Brain pericyte (primary cell): ENCODE data around the gene C1QL2.

Source experiments
- DNase-seq: peaks from one replicate; pipeline ENCODE4 v3.0.0-alpha.2; 2012; ENCODE audit warnings: low read depth, low spot score

The C1QL2 gene

DNA sequence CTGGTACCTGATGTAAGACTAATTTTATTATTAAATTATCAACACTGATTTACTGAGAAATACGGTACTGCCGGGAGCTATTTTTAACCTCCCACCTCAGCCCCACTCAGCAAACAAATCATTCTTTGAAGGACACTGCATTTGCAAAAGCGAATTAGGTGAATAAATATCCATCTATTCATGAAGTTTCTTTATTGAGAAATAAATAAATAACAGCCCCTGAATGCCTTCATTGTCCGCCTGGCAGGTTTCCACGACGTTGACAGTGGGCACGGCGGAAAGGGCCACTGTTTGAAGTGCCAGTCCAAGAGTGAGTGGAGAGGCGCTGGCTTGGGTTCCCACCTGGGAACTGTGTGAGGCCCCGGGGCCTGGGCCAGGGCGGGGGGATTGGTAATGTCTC, 15.7 kb downstream of the C1QL2 start:
- no peak for DNase-seq

DNA sequence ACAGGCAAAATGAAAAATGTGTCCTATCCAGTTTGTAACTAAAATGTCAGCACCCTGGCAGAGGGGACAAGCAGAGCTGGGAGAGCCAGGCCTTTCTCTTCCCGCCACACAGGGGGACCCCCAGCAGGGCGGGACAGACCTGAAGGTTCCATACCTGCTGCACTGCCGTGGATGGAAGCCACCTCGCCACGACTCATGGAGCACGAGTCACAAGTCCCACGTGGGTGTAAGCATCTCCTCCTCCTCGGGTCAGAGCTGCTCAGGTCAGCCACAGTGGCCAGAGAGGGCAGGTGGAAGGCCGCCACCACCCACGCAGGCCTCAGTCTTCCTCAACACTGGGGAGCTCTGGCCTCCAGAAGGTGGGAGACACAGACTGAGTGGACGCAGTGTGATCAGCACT, 21.0 kb downstream of the C1QL2 start:
- DNase-seq: no peak

GRCh38 chr2:119136872-119137271, 21.7 kb downstream of the C1QL2 start:
- no peak for DNase-seq

DNA sequence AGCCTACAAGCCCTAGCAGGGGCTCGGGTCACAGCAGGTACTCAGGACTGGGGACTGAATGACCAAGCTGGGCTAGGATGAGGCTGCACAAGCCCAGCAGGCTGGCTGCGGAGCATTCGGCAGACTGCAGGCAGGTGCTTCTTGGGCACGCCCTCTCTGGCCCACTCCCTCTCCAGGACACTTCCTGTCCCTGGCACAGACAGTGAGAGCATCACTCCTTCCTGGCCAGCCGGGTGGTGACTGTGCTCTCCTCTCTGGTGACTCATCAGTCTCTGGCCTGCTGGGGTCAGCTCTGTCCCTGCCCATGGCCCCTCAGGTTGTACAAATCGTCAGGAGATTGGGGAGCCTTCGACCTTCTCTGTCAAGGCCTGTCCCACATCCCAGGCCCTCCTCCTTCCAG, 22.5 kb downstream of the C1QL2 start:
- no peak for DNase-seq

- DNase-seq: no peak
These were observed 23.8 kb downstream of the C1QL2 start for GRCh38 chr2:119134775-119135174.

GRCh38 chr2:119126650-119127049, 31.9 kb downstream of the C1QL2 start:
- DNase-seq: no peak

DNA sequence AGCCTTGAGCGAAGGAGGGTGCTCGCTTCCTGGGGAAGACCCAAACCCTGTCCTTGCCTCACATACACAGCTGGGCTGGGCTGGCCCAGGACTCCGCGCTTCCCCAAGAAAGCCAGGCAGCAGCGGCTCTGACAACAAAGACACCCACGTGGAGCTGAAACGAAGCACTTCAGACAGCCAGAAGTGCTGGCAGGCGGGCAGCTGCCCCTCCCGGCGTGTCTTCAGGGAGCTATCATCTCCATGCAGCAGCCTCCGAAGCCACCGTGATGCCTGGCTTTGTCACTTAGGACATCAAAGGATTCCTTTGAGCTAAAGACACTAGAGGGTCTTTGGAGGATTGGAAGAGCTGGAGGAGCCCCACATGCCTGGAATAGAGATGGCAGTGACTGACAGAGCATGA, 35.2 kb downstream of the C1QL2 start:
- no peak for DNase-seq

DNA sequence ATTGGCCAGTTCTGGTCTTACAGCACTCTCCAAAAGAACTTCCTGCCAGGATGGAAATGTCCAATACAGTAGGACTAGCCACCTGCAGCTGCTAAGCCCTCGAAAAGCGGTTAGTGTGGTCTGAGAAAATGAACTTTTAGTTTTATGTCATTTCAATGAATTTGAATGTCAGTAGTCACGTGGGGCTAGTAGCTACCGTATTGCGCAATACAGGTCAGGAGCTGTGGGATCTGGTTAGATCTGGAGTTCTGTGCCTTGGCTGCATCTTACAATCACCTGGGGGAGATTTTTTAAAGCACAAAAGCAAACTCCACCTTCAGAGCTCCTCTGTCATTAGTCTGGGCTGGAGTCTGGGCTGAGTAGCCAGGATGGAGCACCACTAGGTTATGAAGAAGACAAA, 35.9 kb downstream of the C1QL2 start:
- no peak for DNase-seq

GRCh38 chr2:119119999-119120756, 38.4 kb downstream of the C1QL2 start:
- no peak for DNase-seq

DNA sequence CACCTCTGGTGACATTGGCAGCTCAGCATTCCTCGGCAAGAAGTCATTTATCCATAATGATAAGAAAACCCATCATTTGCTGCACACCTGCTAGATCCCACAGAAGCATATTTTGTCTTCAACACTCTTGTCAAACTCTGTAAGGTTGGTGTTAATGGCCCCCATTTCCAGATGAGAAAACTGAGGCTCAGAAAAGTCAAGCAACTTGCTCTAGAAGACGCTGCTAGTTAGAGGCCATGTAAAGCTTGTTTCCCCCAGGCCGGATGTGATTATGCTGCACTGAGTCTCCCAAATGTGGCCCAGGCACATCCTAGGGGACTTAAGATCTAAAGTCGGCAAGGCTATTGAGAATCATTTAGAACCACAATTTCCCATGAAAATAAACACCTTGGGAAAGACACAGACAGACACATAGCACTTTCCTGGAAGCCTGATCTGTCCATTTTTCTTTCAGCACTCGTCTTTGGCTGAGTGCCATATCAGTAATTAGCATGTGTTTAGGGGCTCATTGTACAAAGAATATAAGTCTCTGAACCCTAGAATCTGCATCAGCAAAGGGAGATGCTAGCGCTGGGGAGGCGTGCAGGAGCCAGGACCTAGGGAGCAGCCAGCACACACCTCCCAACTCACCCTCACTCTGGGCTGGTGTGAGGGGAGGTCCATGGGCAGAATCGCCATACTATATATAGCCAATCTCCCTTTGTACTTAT, 39.3 kb downstream of the C1QL2 start:
- DNase-seq: no peak

- DNase-seq: no peak
These were observed 40.4 kb downstream of the C1QL2 start for GRCh38 chr2:119117891-119118882.

- no peak for DNase-seq
These were observed 41.1 kb downstream of the C1QL2 start for GRCh38 chr2:119117408-119117807.

DNA sequence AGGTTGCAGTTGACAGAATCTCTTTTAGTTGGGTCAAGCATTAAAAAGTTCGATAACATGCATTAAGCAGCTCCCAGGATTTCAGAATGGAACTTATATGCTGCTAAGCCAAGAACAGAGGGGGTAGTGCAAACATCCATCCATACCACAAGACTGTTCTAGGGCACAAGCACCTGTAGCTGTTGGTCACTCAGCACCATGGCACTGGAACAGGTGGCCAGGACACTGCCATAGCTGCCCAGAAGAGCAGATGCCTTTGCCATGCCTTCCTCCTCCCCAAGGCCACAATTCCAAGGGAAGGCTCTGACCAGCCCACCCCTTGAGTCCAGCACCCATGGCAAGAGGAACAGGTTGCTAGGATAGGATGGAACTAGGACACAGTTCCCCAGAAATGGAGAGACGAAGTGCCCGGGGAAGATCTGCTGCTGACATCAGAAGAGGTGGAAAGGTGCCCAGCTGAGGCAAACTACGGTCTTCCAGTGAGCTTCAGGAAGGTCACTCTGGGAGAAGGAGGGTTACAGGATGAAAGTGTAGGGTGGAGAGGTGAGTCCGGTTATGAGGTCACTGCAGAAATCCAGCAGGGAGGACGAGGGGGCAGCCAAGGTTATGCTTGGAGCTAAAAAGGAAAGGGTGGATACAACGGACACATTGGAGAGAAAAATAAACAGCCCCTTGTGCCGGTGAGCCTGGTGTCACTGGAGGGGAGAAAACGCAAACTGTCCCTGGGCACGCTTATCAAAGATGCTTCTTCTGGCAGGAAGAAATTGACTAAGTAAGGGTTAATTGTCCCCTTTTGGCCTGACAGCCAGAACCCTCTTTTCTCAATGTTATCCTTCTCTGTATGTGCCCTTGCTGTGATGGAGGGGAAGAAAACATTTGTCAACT, 41.9 kb downstream of the C1QL2 start:
- DNase-seq: no peak

- no peak for DNase-seq
These were observed 44.3 kb downstream of the C1QL2 start for GRCh38 chr2:119114266-119114665.

GRCh38 chr2:119113489-119113770, 45.1 kb downstream of the C1QL2 start:
- no peak for DNase-seq

- DNase-seq: no peak
These were observed 45.6 kb downstream of the C1QL2 start for GRCh38 chr2:119112770-119113488.

GRCh38 chr2:119112230-119112629, 46.3 kb downstream of the C1QL2 start:
- no peak for DNase-seq

GRCh38 chr2:119111115-119111975, 47.2 kb downstream of the C1QL2 start:
- no peak for DNase-seq

GRCh38 chr2:119109866-119110265, 48.7 kb downstream of the C1QL2 start:
- DNase-seq: no peak

GRCh38 chr2:119108186-119108585, 50.4 kb downstream of the C1QL2 start:
- DNase-seq: no peak
